SK-N-SH (cell line): Measurements from ENCODE around the gene PDZRN4. TPM values are rescaled to one million over a fixed set of nuclear protein-coding genes. Genes with fewer than 3 reads are reported as not detected.

ENCODE experiments used
- CTCF ChIA-PET: fragments of 300-600, 350-600 bp; formaldehyde crosslinking; extraction: SDS; loops from one replicate; lab custom pipeline; 2021; lab: Yijun Ruan, JAX
- POLR2A ChIA-PET: fragments of 350-600 bp; sonication (Branson Sonifier 250); formaldehyde crosslinking; extraction: SDS; loops from one replicate; lab custom pipeline; 2020; ENCODE audit warnings: antibody characterized with exemption, inconsistent platforms; lab: Yijun Ruan, JAX
- DNase-seq: peaks from one replicate; pipeline ENCODE4 v3.0.0; 2012
- H2AFZ ChIP-seq: fragments of 200-600 bp; sonication (generic); 2 replicates; pipeline ENCODE4 v1.8.1; 2016; ENCODE audit warnings: antibody characterized with exemption, mild to moderate bottlenecking, low read depth
- H3F3A ChIP-seq: fragments of 200-600 bp; sonication (generic); replicated peaks from 2 replicates; pipeline ENCODE3; 2016; ENCODE audit warnings: antibody characterized with exemption, mild to moderate bottlenecking; ENCODE audit not compliant: insufficient read depth
- H3K27ac ChIP-seq, 2 experiments: fragments of 200-500 bp in 1 of 2; fragments of 200-600 bp in 1 of 2; sonication (Bioruptor generic) in 1 of 2; sonication (generic), shearing (Covaris generic) in 1 of 2; 2 replicates each; pipeline versions ENCODE4 v1.5.1 to v1.6.1; 2014 to 2016; ENCODE audit warnings: low read depth in 2 of 2, inconsistent platforms in 1 of 2, low read length in 1 of 2, mild to moderate bottlenecking in 1 of 2, mixed read lengths in 1 of 2
- H3K27me3 ChIP-seq: fragments of 200-600 bp; sonication (generic), shearing (Covaris generic); 2 replicates; pipeline ENCODE4 v1.6.1; 2016; ENCODE audit warnings: mixed run types; ENCODE audit not compliant: insufficient read depth
- H3K36me3 ChIP-seq, 2 experiments: fragments of 200-500 bp in 1 of 2; fragments of 200-600 bp in 1 of 2; sonication (Bioruptor generic) in 1 of 2; sonication (generic) in 1 of 2; replicated peaks in 1 of 2; 2 replicates each; pipeline versions ENCODE3 to v1.5.1; 2014 to 2016; ENCODE audit warnings: low read length in 1 of 2, mild to moderate bottlenecking in 1 of 2; ENCODE audit not compliant: insufficient read depth in 2 of 2, control insufficient read depth in 1 of 2
- H3K4me1 ChIP-seq, 2 experiments: fragments of 200-500 bp in 1 of 2; fragments of 200-600 bp in 1 of 2; sonication (Bioruptor generic) in 1 of 2; sonication (generic), shearing (Covaris generic) in 1 of 2; 2 replicates each; pipeline versions ENCODE4 v1.5.1 to v1.6.1; 2014 to 2016; ENCODE audit warnings: low read depth in 1 of 2, low read length in 1 of 2, mixed run types in 1 of 2; ENCODE audit not compliant: insufficient read depth in 2 of 2, control insufficient read depth in 1 of 2
- H3K4me2 ChIP-seq: fragments of 200-600 bp; sonication (generic), shearing (Covaris generic); 2 replicates; pipeline ENCODE4 v1.6.1; 2017; ENCODE audit warnings: mixed run types
- H3K4me3 ChIP-seq, 2 experiments: fragments of 200-500 bp in 1 of 2; fragments of 200-600 bp in 1 of 2; sonication (Bioruptor generic) in 1 of 2; sonication (generic), shearing (Covaris generic) in 1 of 2; 2 replicates each; pipeline versions ENCODE4 v1.5.1 to v1.8.1; 2014 to 2016; ENCODE audit warnings: low read depth in 2 of 2, inconsistent platforms in 1 of 2, low read length in 1 of 2, mild to moderate bottlenecking in 1 of 2, mixed read lengths in 1 of 2, moderate library complexity in 1 of 2
- H3K79me2 ChIP-seq: fragments of 200-600 bp; sonication (generic); 2 replicates; pipeline ENCODE4 v1.8.1; 2017; ENCODE audit warnings: mild to moderate bottlenecking; ENCODE audit not compliant: insufficient read depth
- H3K9ac ChIP-seq: fragments of 200-600 bp; sonication (generic); 2 replicates; pipeline ENCODE4 v1.6.1; 2017; ENCODE audit warnings: mixed run types
- H3K9me2 ChIP-seq: fragments of 200-600 bp; sonication (generic); 2 replicates; pipeline ENCODE4 v1.6.1; 2017; ENCODE audit warnings: mixed run types
- H3K9me3 ChIP-seq: fragments of 200-600 bp; sonication (generic); 2 replicates; pipeline ENCODE4 v1.6.1; 2017; ENCODE audit warnings: mixed run types, mild to moderate bottlenecking, moderate library complexity
- H4K20me1 ChIP-seq: fragments of 200-600 bp; sonication (generic); 2 replicates; pipeline ENCODE4 v1.6.1; 2017; ENCODE audit warnings: mild to moderate bottlenecking, mixed run types; ENCODE audit not compliant: insufficient read depth
- EZH2phosphoT487 ChIP-seq: fragments of 200-600 bp; sonication (generic); IDR thresholded peaks from 2 replicates; pipeline ENCODE4 v1.6.1; 2017; ENCODE audit warnings: low read depth, mixed run types, mild to moderate bottlenecking, antibody characterized with exemption, moderate library complexity, borderline replicate concordance
- FOSL2 ChIP-seq: IDR thresholded peaks from 2 replicates; pipeline ENCODE4 v1.4.0; 2012; ENCODE audit warnings: low read depth, mild to moderate bottlenecking, moderate library complexity, borderline replicate concordance
- FOXJ3 ChIP-seq: sonication (generic); formaldehyde crosslinking; IDR thresholded peaks from 2 replicates; pipeline ENCODE4 v1.5.1; 2020; ENCODE audit warnings: mild to moderate bottlenecking, missing genetic modification reagents
- FOXM1 ChIP-seq: IDR thresholded peaks from 2 replicates; pipeline ENCODE4 v1.4.0; 2012; ENCODE audit warnings: low read depth, mild to moderate bottlenecking
- GABPA ChIP-seq: IDR thresholded peaks from 2 replicates; pipeline ENCODE4 v1.4.0; 2012; ENCODE audit warnings: low read depth, mild to moderate bottlenecking
- GATA2 ChIP-seq: sonication (generic); formaldehyde crosslinking; IDR thresholded peaks from 2 replicates; pipeline ENCODE4 v1.5.0; 2020; ENCODE audit warnings: mild to moderate bottlenecking, missing genetic modification reagents
- MEF2A ChIP-seq: IDR thresholded peaks from 2 replicates; pipeline ENCODE4 v1.4.0; 2012; ENCODE audit warnings: low read depth, borderline replicate concordance
- MXI1 ChIP-seq: IDR thresholded peaks from 2 replicates; pipeline ENCODE4 v1.6.1; 2012; ENCODE audit warnings: mild to moderate bottlenecking, low read depth, low read length, improper control_type of control experiment
- NFIC ChIP-seq: IDR thresholded peaks from 2 replicates; pipeline ENCODE4 v1.4.0; 2012; ENCODE audit warnings: borderline replicate concordance
- NRF1 ChIP-seq: IDR thresholded peaks from 2 replicates; pipeline ENCODE4 v1.6.1; 2012; ENCODE audit warnings: low read depth, mild to moderate bottlenecking, low read length
- POLR2AphosphoS5 ChIP-seq: IDR thresholded peaks from 2 replicates; pipeline ENCODE4 v1.6.1; 2012; ENCODE audit warnings: low read depth, low read length
- RAD21 ChIP-seq: IDR thresholded peaks from 2 replicates; pipeline ENCODE4 v1.6.1; 2012; ENCODE audit warnings: mild to moderate bottlenecking, low read length
- RXRA ChIP-seq: IDR thresholded peaks from 2 replicates; pipeline ENCODE4 v1.4.0; 2012; ENCODE audit warnings: low read depth, mild to moderate bottlenecking, borderline replicate concordance
- TCF12 ChIP-seq: IDR thresholded peaks from 2 replicates; pipeline ENCODE4 v1.4.0; 2012
- WGBS: methylation state at CpG from one replicate; pipeline ENCODE4 v1.1.6; 2017; ENCODE audit warnings: low lambda C conversion rate; 5-methylcytosine and 5-hydroxymethylcytosine counted together
- polyA plus RNA-seq, 3 experiments: library from polyadenylated mRNA; depleted of rRNA; stranded (reverse); fragments of >200 nt; gene quantifications; 2 replicates each; pipeline ENCODE4 v1.2.3, GENCODE V29; 2012
- TF ChIP-seq, protein P1 (sequence below): IDR thresholded peaks from 2 replicates; pipeline ENCODE4 v1.4.0; 2012; ENCODE audit warnings: low read depth, borderline replicate concordance
- TF ChIP-seq, protein P2 (sequence below): fragments of 150-350 bp; IDR thresholded peaks from 2 replicates; pipeline ENCODE4 v1.6.1; 2017; ENCODE audit warnings: antibody characterized with exemption, low read length, low read depth, borderline replicate concordance
- TF ChIP-seq, protein P3 (sequence below): IDR thresholded peaks from 2 replicates; pipeline ENCODE4 v1.6.1; 2012; ENCODE audit warnings: mild to moderate bottlenecking, low read depth, low read length, moderate library complexity
- TF ChIP-seq, protein P4 (sequence below): IDR thresholded peaks from 2 replicates; pipeline ENCODE4 v1.4.0; 2012; ENCODE audit warnings: low read depth
- TF ChIP-seq, protein P5 (sequence below): fragments of 150-350 bp; IDR thresholded peaks from 2 replicates; pipeline ENCODE4 v1.6.1; 2016; ENCODE audit warnings: mild to moderate bottlenecking, low read depth, low read length

PDZRN4 gene
- polyA plus RNA-seq, 1 of the 3 experiments (the other 2 are of a cell fraction), result 0.02 TPM

DNA sequence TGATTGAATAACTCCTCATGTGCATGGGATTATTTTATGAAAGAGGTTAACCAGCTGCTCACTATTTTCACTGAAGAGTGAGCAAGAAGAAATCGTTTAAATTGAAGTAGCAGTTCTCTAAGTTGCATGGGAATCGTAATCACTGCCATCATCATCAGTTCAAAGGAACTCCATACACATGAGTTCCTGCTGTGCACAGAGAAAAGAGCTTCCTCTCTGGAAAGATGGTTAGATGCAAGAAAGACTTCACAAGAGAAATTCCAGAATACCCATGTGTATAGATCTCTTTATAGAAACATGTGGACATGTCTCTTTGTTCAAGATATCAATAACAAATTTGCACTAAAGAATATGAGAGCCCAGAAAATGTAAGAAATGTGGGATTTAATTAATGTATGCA is 291.3 kb downstream of the PDZRN4 start (continued):
- TF ChIP-seq POLR2AphosphoS5, result no peak
- no peak for TF ChIP-seq GABPA
- no peak for TF ChIP-seq NRF1
- no peak for TF ChIP-seq NFIC
- no peak for TF ChIP-seq FOXJ3 (CRISPR knock-in tag)
- TF ChIP-seq, protein P1, sequence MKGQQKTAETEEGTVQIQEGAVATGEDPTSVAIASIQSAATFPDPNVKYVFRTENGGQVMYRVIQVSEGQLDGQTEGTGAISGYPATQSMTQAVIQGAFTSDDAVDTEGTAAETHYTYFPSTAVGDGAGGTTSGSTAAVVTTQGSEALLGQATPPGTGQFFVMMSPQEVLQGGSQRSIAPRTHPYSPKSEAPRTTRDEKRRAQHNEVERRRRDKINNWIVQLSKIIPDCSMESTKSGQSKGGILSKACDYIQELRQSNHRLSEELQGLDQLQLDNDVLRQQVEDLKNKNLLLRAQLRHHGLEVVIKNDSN, result no peak
- TF ChIP-seq FOXM1, result no peak
- TF ChIP-seq MXI1, result no peak
- TF ChIP-seq RXRA, result no peak
- no peak for TF ChIP-seq GATA2 (CRISPR knock-in tag)
- TF ChIP-seq MEF2A, result no peak
- no peak for TF ChIP-seq RAD21

DNA sequence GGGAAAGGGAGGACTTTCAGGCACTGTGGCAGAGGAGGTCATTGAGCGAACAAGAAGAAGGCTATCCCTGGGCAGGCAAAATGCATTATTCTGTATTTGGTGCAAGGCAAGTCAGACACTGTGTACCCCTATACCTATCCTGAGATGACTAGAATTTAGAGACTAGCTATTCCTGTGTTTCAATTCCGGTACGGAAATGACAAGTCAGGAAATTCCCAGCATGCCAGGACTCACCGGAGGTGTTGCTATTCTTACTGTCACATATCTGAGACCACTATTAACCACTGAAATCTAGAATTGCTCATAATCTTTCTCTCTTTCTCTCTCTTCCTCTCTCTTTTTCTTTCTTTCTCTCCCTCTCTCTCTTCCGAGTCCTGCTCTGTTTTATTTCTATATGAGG is 297.1 kb downstream of the PDZRN4 start:
- Histone ChIP-seq H3K36me3 (no peaks in the 10 kb centered on the region), H3K9ac (no peak overlapping the region), H3K27ac (no peak overlapping the region), H3K79me2 (no peaks in the 10 kb centered on the region), H3F3A (no peaks in the 10 kb centered on the region), H3K27me3 (no peaks in the 10 kb centered on the region), H3K4me1 (no peaks in the 10 kb centered on the region; a peak in 2 of 4 replicates), H3K9me2 (no peaks in the 10 kb centered on the region), H3K4me2 (no peak overlapping the region), H3K9me3 (no peaks in the 10 kb centered on the region), H4K20me1 (no peaks in the 10 kb centered on the region), H2AFZ (peak overlapping the region; percentile 33; the same call in 1 of the 2 replicates), H3K4me3 (no peak overlapping the region)
- WGBS, result 51% methylated on average over 5 of the region's 5 CpGs
- ChIA-PET POLR2A (no interaction called here), CTCF (interaction anchor here (0.6 kb wide), 1 partner anchor 539 kb away, joined by 3 read pairs; no protein-coding TSS in a partner anchor)
- no peak for DNase-seq
- TF ChIP-seq EZH2phosphoT487, result no peak
- TF ChIP-seq POLR2AphosphoS5, result no peak
- TF ChIP-seq FOXM1, result no peak
- TF ChIP-seq, protein P2, sequence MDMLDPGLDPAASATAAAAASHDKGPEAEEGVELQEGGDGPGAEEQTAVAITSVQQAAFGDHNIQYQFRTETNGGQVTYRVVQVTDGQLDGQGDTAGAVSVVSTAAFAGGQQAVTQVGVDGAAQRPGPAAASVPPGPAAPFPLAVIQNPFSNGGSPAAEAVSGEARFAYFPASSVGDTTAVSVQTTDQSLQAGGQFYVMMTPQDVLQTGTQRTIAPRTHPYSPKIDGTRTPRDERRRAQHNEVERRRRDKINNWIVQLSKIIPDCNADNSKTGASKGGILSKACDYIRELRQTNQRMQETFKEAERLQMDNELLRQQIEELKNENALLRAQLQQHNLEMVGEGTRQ, result no peak
- TF ChIP-seq, protein P3, sequence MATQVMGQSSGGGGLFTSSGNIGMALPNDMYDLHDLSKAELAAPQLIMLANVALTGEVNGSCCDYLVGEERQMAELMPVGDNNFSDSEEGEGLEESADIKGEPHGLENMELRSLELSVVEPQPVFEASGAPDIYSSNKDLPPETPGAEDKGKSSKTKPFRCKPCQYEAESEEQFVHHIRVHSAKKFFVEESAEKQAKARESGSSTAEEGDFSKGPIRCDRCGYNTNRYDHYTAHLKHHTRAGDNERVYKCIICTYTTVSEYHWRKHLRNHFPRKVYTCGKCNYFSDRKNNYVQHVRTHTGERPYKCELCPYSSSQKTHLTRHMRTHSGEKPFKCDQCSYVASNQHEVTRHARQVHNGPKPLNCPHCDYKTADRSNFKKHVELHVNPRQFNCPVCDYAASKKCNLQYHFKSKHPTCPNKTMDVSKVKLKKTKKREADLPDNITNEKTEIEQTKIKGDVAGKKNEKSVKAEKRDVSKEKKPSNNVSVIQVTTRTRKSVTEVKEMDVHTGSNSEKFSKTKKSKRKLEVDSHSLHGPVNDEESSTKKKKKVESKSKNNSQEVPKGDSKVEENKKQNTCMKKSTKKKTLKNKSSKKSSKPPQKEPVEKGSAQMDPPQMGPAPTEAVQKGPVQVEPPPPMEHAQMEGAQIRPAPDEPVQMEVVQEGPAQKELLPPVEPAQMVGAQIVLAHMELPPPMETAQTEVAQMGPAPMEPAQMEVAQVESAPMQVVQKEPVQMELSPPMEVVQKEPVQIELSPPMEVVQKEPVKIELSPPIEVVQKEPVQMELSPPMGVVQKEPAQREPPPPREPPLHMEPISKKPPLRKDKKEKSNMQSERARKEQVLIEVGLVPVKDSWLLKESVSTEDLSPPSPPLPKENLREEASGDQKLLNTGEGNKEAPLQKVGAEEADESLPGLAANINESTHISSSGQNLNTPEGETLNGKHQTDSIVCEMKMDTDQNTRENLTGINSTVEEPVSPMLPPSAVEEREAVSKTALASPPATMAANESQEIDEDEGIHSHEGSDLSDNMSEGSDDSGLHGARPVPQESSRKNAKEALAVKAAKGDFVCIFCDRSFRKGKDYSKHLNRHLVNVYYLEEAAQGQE, result no peak
- TF ChIP-seq FOSL2, result no peak
- TF ChIP-seq, protein P4, sequence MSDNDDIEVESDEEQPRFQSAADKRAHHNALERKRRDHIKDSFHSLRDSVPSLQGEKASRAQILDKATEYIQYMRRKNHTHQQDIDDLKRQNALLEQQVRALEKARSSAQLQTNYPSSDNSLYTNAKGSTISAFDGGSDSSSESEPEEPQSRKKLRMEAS, result no peak
- TF ChIP-seq TCF12, result no peak
- TF ChIP-seq, protein P5, sequence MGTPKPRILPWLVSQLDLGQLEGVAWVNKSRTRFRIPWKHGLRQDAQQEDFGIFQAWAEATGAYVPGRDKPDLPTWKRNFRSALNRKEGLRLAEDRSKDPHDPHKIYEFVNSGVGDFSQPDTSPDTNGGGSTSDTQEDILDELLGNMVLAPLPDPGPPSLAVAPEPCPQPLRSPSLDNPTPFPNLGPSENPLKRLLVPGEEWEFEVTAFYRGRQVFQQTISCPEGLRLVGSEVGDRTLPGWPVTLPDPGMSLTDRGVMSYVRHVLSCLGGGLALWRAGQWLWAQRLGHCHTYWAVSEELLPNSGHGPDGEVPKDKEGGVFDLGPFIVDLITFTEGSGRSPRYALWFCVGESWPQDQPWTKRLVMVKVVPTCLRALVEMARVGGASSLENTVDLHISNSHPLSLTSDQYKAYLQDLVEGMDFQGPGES, result no peak
